ENCODE data around the gene FAM186B.

FAM186B gene

DNA sequence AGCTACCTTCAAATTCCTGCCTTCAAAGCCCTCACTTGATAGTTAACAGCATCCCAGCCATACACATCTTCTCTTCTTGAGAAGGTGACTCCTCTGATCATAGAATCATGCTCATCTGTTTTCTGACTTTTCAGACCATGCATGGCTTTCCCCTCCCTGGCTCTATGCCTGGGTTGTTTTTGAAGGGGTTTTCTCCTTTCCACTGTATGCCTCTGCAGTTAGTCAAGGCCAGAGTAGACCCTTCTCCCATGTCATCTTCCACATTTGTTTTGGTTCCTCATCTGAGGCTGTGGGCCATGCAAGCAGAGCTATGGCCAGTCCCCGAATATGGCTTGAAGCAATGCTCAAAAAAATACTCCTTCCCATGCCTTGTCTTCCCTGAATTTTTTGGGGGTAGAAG, 23.2 kb downstream of the FAM186B start:
- no peak overlapping the region for H3K4me3 ChIP-seq (replicated peaks in 1 of 2; ENCODE audit: low read depth in 2 of 2, low read length in 2 of 2)
- DNase-seq (ENCODE audit: low read depth in 2 of 2) = no peak
- TF ChIP-seq, protein P1, sequence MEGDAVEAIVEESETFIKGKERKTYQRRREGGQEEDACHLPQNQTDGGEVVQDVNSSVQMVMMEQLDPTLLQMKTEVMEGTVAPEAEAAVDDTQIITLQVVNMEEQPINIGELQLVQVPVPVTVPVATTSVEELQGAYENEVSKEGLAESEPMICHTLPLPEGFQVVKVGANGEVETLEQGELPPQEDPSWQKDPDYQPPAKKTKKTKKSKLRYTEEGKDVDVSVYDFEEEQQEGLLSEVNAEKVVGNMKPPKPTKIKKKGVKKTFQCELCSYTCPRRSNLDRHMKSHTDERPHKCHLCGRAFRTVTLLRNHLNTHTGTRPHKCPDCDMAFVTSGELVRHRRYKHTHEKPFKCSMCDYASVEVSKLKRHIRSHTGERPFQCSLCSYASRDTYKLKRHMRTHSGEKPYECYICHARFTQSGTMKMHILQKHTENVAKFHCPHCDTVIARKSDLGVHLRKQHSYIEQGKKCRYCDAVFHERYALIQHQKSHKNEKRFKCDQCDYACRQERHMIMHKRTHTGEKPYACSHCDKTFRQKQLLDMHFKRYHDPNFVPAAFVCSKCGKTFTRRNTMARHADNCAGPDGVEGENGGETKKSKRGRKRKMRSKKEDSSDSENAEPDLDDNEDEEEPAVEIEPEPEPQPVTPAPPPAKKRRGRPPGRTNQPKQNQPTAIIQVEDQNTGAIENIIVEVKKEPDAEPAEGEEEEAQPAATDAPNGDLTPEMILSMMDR (IDR thresholded peaks at IDR 0.05; ENCODE audit: low read depth, low read length) = no peak

DNA sequence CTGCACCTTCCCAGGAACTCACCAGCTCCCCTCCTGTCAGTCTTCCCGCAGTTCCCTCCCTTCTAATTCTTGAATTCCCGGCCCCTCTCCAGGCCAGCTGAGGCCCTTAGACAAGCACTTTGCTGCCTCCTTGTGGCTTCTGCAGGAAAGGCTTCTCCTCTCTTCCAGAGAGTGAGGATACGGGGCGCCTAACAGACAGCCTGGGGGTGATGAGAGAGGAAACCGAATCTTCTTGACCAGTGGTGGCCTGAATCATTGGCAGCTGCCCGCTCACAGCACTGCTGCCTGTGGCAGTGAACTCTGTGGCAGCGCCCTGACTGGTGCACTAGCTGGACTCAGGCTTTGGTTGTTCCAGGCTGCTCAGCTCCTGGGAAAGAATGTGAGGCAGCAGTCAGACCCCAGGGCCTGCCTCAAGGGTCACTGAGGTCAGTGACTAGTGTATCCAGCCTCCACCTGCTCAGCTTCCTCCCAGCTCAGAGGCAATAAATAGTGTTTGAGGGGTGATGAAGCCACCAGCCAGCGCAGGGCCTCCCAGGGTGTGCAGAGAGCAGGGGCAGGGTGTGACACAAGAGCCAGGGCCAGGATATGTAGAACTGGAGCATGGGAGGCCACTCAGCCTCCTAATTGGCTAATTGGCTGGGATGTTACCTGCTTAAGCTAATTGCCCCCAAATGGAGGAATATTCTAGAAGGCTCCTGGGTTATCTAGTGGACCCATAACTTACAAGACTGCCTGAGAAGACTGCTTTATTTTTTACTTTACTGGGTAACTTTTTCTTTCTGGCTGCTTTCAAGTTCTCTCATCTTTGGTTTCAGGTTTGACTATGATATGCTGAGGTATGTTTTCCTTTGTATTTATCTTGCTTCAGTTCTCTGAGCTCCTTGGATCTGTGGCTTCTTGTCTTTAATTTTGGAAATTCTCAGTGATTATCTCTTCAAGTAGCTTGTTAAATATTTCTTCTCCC, 24.6 kb downstream of the FAM186B start:
- no peak overlapping the region for H3K4me3 ChIP-seq (replicated peaks in 1 of 2; ENCODE audit: low read depth in 2 of 2, low read length in 2 of 2)
- DNase-seq (ENCODE audit: low read depth in 2 of 2) = peak; percentile 79 to 82
- TF ChIP-seq, protein P1 (IDR thresholded peaks at IDR 0.05; ENCODE audit: low read depth, low read length) = peak; percentile 94

DNA sequence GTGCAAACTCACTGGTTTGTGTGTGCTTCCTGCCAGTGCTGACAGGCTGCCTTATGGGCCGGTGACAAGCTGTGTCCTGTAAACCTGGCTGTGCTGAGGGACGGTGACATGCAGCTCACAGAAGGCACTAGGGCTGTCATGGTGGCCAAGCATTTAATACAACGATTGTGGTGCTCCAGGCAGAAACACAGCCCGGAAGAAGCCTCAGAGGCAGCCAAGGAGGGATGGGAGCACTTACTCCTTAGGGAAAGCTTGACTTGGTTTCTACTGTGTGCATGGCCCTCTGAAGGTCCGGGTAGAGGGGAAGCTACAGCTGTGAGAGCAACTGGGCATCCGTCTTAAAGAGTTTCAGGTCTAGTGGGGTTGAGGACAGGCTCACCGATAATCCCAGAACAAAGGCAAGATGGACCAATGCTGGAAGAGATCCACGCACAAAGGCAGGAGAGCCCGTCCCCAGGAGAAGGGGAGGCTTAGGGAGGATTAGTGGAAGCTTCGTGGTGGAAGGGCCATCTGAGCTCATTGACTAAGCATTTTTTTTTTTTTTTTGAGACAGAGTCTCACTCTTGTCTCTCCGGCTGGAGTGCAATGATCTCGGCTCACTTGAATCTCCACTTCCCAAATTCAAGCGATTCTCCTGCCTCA, 26.8 kb downstream of the FAM186B start:
- DNase-seq (ENCODE audit: low read depth in 2 of 2) = no peak
- no peak overlapping the region for H3K4me3 ChIP-seq (replicated peaks in 1 of 2; ENCODE audit: low read depth in 2 of 2, low read length in 2 of 2)
- TF ChIP-seq, protein P1 (IDR thresholded peaks at IDR 0.05; ENCODE audit: low read depth, low read length) = no peak

DNA sequence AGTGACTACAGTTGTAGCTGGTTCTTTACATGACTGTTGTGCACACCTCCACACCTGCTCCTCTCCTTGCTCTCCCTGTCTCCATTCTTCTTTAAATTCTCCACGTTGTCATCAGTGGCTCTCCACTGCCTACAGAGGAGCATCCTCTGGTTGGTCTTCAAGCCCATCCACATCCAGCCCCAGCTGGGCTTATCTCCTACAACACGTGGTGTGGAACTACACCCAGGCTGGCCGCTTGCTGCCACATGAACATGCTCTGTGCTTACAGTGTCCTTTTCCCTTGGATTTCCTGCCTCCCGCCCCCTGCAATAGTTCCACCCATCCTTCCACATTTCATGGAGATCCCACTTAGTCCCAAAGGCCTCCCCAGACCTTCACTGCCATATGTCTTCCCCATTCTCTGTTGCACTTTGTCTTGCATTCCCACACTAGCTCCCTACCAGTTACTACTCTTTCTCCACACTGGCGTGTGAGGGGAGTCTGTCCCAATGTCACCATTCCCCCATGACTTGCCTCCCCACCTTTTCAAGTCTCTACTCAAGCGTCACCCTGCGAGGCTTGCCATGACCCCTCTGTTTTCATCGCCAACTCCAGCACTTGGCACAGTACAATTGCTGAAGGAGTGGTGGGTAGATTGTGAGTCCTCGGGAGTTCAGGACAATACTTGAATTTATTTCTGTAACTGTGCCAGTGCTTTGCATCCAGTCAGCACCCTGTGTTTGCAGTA, 27.7 kb downstream of the FAM186B start:
- DNase-seq (ENCODE audit: low read depth in 2 of 2) = no peak
- TF ChIP-seq, protein P1 (IDR thresholded peaks at IDR 0.05; ENCODE audit: low read depth, low read length) = no peak
- H3K4me3 ChIP-seq (replicated peaks in 1 of 2; ENCODE audit: low read depth in 2 of 2, low read length in 2 of 2) = no peak overlapping the region

DNA sequence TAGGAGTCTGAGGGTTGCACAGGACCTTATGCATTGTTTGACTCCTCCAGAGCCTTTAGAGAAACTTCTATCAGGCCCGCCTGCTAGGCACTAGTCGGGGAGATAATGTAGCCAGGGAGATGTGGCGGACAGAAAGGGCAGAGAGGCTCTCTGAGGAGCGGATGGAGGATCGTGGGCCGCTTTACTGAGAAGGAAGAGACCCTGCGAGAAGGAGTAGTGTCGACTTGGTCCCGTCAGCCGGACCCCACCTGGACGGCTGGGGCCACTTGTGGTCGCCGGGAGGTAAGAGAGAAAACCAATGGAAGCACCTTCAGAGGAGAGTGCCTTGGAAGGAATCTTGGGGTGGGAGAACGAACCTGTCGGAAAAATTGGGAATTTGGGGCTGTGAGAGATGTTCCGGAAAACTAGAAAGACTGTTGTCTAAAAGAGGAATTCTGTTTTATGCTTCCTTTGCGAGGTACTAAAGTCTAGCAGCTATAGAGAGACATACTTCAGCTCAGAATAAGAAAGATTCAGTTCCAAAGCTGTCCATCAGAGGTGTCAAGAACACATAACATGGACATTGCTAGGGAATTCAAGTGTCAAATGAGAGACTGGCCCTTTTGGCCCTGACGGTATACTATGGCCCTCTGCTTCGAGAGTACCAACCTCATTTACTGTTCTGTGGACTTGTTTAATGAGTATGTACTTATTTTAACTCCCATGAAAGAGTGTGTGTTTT, 36.8 kb downstream of the FAM186B start:
- peak overlapping the region; percentile 74 to 89 for H3K4me3 ChIP-seq (replicated peaks in 1 of 2; ENCODE audit: low read depth in 2 of 2, low read length in 2 of 2)
- TF ChIP-seq, protein P1 (IDR thresholded peaks at IDR 0.05; ENCODE audit: low read depth, low read length) = no peak
- no peak for DNase-seq (ENCODE audit: low read depth in 2 of 2)
